ENCODE data around the gene KCNIP3.
A peak's percentile ranks its signal among the peaks of the same experiment; 100 is the strongest.
"Not testable (repeated sequence)": the region's sequence is repeated elsewhere in the genome, so short reads cannot be mapped to it uniquely, and the experiment has no call there.

Gene KCNIP3

DNA sequence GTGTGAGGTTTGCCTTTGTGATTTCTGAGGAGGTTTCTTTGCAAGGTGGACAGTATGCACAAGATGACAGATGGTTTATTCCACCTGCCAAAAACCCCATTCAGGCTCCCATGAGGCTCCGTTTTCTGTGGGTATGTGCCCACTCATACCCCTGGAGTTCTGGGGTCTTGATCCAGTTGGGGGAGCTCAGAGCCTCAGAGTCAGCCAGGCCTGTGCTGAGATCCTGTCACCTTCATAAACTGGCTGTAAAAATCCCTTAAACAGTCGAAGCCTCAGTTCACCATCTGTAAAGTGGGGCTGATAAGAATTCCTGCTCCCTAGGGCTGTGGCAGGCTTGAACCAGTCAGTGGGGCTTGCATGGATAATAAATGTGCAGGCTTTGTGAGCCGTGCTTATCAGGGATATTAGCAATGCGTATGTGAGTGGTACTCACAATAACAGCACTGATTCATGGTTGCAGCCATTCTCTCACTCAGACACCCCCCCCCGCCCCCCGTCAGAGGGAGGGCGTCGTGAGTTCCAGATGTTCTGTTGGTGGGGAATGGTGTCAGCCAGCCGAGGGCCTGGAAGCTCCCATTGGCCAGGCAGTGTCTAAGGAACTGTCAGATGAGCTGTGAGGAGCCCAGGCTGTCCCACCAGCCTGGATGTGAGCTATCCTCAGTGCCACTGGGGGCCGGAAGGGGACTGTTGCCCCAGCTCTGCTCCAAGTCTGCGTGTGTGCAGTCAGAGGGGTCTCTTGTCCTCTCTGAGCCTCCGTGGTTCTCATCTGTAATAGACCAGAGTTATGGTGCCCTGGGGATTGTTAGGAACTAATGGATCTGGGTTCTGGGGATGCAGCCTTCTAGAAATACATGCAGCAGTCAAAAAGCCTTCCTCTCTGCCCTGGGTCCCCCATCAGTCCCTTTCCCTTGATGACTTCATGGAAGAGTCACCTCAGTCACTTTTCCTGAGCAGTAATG lies 51.7 kb downstream of the KCNIP3 start:
- DNase-seq, result no peak

DNA sequence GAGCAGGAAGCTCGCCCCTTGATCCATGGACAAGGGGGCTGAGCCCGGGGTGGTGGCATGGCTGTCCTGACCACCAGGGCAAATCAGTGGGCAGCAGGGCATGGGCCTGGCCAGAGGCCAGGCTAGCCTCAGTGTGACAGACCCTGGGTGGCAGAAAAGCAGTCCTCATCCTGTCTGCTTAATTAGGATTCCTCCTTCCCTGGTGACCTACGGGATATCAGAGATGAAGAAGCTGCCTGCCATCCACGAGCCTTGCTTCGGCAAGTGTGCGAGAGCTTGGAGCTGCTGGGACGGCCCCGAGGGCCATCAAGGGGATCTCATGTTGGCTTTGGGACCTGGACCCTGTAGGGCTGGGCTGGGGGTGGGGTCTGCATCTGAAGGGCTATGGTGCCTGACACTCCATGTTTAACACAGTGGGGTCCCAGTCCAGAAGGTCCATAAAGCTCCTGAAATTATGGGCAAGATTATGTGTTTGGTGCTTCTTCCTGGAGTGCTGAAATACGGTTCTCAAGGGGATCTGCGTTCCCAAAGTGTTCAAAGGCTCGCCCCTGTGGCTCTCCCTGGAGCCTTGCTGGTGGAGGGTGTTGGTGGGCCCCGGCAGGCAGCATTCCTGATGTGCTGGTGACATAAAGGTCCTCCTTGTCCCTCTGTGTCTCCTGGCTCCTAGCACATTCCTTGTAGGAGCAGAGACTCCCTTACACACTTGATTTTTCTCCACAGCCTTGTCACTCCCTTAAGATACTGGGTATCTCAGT lies 52.6 kb downstream of the KCNIP3 start:
- no peak for DNase-seq

DNA sequence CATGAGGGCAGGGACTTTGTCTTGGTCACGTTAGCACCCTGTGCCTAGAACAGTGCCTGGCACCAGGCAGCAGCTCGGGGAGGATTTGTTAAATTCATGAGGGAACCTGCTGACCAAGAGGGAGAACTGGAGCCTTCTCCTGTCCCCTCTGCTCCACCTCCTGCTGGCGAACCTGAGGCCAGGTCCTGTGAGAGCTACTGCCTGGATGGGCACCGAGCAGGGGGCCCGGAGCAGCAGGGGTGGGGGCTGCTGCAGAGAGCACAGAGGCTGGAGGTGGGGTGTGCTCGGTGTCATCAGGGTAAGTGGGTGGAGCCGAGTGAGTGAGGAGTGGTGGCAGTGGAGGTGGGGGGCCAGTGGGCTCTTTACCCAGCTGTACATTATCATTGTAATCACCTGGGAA lies 53.2 kb downstream of the KCNIP3 start:
- no peak for DNase-seq

DNA sequence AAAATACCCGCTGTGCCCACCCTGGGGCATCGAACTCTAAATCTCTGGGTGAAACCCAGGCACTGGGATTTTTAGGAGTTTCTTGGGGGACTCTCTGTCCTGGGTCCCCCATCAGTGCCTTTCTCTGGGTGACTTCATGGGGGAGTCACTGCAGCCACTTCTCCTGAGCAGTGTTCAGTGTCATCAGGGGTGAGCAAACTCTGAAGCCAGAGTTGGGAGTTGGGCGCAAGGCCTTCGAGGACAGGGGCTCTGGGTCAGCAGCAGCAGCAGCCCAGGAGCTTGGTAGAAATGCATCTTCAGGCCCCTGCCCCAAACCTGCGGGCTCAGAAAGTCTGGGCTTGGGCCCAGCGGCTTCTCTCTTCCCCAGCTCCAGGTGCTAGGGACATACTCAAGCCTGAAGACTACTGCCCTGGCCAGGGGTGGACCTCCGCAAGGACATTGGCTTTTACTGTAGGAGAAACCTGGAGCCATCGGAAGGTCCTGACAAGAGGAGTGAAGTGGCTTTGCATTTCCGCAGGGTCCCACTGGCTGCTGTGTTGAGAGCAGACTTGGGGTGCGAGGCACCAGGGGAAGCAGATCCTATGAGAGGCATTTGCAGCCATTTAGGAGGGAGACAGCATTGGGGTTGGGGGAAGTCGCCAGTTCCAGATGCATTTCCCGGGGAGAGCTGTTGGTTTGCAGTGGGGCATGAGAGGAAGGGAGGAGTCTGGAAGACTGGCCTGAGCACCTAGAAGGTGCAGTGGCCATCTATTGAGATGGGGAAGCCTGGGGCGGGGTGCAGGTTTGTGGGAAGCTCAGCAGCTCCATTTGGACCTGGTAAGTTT lies 53.8 kb downstream of the KCNIP3 start:
- no peak for DNase-seq

DNA sequence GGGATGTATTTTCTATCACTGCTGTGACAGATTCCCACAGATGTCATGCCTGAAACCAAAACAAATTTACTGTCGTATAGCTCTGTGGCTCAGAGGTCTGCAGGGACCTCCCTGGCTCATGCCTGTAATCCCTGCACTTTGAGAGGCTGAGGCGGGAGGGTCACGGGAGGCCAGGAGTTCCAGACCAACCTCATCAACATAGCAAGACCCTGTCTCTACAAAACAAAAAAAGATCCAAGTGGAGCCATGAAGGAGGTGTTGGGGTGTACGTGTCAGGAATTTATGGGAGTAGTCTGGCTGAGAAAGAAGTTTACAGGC lies 54.4 kb downstream of the KCNIP3 start:
- DNase-seq, result no peak

DNA sequence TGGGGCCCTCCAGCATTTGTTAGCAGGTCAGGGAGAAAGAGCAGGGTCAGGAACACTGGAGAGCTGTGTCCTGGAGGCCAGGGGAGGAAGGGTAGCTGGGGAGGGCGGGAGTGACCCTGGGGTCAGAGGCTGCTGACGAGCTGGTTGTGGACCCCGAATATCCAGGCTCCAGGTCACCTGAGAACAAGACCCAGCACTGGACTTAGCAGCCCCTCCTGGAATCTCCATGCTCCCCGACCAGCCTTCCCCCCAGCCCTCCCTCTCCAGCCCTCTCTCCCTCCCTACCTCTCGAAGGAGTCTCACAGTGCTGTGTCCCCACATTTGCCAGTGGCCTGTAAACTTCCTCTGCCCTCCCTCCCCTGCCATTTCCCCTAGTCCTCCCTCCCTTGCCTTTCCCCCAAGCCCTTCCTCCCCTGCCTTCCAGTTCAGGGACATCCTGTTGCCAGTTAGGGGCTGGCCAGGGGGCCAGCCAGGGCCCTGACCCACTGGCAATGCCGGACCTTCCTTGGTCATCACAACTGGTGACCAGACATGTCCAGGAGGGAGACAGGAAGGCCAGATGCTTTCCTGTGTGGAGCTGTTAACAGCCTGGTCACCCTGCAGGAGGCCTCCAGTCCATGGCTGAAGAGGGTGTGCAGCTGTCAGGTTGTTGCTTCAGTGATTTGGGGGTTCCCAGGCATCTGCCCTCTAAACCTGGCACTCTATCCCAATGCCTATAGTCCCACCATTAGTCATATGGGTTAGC lies 55.3 kb downstream of the KCNIP3 start:
- DNase-seq, result no peak

DNA sequence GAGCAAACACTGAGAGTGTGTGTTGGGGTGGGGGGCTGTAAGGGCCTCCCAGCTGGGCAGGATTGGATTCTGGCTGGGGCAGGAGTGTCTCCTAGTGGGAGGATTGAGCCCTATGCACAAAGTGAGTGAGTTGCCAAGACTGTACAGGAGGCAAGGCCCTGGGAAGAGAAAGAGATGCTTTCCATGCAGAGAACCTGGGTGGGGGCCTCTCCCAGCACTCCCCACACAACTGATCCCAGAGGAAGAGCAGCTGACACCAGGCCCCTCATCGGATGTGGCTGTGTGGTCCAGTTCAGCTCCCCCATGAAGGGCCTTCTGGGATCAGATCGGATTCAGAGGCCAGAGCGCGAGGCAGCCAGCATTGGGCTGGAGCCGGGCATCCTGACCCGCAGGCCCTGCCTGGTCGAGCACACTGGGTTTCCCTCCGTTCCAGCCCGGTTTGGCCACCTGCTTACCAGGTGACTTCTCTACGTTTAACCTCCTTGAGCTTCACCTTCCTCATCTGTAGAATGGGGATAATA lies 56.0 kb downstream of the KCNIP3 start:
- no peak for DNase-seq

DNA sequence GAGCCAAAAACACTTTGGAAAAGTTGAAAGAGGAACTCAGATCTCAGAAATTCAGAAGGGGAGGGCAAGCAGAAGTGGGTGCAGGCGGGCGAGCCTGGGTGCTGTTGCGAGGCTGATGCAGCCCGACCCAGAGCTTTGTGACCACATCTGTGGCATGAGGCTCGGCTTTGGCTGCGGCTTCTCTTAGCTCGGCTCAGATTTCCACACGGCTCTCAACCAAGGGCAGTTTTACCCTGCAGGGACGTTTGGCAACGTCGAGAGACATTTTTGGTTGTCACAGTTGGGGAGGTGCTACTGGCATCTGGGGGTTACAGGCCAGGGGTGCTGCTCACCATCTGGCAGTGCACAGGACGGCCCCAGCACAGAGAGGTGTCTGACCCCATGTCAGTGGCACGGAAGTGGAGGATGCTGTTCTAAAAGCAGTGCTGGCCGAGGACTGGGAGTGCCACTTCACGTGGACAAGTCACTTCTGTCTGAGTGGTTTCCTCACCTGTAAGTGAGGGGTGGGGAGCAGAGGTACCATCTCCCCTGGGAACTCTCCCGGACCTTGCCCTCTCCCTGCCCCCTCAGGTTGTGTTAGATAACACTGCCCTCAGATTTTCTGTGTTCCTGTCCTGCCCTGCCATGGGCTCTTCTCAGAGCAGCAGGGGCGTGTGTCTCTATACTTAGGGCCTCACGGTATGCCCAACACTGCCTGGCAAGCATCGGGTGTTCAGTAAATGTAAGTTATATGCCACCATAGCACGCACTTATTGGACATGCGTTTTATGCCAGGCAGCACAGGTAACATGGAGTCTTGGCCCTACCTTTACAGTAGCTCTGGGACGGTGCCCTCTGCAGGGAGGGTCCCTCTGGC lies 56.7 kb downstream of the KCNIP3 start:
- DNase-seq, result no peak

DNA sequence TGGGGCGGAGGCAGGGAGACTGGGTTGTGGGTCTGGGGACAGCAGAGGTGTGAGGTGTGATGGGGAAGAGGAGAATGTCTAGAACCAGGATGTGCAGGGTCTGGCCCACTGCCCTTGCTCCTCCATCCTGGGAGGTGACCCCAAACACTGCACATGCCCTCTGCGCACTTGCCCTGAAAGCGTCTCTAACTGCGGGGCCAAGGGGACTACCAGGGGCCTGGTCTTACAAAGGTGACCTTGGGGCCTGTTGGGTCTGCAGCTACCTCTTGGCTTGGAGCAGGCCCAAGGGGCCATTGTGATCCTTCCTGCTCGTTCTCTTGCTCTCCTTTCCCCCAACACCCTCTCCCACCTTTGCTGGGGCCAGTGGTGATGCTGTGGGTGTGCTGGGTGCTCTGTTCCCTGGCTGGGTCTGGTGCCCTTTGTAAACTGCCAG lies 57.3 kb downstream of the KCNIP3 start:
- DNase-seq, result no peak

DNA sequence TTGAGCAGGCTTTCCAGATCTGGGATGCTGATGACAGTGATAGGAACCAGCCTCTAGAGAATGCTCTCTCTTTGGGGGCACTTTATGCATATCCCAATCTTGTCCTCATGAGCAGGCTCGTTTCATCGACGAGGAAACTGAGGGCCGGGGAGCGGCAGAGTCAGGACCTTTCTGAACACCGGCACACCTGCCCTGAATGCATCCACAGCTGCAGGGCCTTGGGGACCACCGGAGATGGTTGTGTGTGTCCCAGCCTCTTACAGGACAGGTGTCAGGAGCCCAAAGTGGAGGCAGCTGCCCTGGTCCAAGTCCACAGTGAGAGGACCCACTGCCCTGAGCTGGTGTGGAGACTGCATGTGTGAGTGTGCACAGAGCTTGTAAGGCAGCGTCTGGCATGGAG lies 57.8 kb downstream of the KCNIP3 start:
- no peak for DNase-seq

DNA sequence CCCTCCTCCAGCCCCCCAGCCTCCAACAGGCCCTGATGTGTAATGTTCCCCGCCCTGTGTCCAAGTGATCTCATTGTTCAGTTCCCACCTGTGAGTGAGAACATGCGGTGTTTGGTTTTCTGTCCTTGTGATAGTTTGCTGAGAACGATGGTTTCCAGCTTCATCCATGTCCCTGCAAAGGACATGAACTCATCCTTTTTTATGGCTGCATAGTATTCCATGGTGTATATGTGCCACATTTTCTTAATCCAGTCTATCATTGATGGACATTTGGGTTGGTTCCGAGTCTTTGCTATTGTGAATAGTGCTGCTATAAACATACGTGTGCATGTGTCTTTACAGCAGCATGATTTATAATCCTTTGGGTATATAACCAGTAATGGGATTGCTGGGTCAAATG lies 58.3 kb downstream of the KCNIP3 start:
- not testable (repeated sequence) for DNase-seq

DNA sequence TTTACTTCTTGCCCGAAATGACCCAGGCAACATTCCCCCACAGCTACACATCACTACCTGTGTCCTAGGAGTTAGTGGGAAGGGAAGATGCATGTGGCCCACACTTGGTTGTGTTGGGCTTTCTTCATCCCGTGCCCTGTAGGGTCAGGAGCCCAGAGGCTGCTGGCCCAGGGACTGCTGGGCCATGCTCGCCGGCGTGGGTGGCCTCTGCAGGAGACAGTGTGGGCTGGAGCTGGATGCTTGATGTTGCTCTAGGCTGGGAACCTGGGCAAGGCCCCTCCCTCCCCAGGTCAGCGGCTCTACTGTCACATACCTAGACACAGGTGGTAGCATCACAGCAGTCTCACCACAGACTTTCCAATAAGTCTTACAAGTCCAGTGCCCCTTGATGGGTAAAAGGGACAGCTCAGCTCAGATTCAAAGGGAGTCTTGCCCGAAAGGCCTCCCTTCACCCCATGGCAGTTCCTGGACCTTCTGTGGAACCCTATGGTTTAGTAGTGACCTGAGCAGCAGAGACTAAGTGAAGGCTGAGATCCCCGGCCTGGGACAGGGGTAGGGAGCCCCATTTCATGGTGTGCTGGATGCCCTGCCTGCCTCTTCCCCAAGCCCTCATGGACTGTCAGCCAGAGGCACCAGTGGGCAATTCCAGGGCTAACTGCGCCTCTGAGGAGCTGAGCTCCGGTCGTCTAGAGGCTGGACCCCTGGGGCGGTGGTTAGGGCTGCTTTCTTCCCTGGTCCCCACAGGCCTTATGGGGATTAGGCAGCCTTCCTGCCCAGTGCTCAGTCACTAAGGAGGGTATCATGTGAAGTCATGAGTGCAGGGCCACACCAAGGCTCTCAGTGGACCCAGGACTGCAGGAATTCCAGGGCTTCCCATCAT lies 59.9 kb downstream of the KCNIP3 start:
- no peak for DNase-seq

DNA sequence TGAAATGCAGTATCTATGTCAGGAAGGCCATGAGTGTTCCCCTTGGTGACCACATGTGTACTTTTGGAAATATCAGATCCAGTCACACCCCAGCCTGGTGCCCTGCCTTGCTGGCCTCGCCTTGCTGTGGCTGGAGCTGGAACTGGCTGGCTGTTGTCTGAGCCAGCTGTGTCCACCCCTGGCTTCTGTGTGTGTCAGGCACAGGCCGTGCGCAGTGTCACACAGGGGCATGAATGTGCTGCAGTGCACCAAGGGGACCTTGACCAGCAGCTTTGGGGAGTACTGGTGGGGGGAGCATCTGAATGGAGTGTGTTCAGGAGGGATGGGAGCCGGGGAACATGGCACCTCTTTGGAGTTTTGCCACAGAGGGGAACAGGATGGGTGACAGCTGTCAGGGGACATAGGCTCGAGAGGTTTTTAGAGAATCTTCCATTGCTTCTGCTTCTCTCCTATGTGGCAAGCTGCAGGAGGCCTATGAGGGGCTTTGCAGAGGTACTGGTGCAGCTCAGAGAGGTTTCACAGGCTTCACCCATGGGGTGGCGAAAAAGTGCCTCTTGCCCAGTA lies 60.7 kb downstream of the KCNIP3 start:
- DNase-seq, result no peak

DNA sequence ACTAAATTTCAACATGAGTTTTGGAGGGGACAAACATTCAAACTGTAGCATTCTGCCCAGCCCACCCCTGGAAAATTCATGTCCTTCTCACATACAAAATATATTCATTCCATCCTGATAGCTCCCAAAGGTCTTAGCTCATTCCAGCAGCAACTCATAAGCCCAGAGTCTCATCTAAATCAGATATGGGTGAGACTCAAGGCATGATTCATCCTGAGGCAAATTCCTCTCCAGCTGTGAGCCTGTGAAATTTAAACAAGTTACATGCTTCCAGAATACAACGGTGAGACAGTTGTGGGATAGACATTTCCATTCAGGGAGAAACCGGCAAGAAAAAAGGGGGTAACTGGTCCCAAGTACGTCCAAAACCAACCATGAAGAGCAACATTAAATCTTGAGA lies 61.9 kb downstream of the KCNIP3 start:
- peak; percentile 76 for DNase-seq

DNA sequence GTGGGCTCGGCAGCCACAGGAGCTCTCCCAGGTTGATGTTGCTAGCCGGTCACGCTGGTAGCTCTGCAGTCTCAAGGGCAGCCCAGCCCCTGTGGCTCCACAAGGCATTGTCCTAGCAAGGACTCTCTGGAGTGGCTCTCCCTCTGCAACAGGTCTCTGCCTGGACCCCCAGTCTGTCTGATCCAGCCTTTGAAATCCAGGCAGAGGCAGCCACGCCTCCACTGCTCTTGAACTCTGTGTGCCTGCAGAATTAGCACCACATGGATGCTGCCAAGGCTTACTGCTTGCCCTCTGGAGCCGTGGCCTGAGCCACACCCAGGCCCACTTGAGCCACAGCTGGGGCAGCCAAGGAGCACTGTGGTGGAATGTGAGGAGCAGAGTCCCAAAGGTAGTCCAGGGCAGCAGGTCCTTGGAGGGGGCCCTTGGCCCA lies 62.4 kb downstream of the KCNIP3 start:
- DNase-seq, result no peak

DNA sequence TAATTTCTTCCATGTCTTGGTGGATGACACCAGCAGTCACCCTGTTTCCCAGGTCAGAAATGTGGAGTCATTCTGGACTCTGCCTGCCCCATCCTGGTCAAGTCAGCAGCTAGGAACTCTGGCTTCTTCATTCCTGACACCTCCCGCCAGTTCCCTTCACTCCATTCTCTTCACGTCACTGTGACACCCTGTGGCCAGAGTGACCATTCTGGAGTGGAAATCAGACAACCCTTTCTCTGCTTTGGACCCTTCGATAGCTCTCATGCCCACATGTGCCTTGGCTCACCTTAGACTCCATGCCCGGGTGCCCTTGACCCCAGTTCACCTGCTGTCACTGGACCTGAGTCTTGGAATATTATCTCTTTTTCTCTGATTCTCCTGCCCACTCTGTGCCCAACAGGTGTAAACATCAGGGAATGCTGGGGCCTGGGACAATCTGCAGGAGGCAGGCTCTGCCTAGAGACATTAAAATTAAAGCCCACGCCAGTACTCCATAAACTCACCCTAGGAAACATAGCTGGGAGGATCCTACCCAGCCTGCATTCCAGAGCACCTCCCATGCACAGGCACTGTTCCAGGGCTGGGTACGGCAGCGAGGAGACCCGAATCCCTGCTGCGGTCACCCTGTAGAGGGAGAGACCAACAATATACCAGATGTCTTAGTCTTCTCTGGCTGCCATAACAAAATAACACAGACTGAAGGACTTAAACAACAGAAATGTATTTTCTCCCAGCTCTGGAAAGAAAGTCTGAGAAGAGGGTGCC lies 64.3 kb downstream of the KCNIP3 start:
- DNase-seq, result no peak

DNA sequence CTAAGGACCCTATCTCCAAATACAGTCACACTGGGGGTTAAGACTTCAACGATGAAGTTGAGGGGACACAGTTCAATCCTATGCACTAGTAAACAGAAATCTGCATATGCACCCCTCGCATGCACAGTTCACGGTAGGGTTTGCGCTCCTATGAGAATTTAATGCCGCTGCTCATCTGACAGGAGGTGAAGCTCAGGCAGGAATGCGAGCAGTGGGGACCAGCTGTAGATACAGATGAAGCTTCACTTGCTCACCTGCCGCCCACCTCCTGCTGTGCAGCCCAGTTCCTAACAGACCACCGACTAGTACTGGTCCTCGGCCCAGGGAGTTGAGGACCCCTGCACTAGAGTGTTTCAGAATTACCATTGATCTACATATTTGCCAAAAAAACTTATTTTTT lies 65.3 kb downstream of the KCNIP3 start:
- no peak for DNase-seq

DNA sequence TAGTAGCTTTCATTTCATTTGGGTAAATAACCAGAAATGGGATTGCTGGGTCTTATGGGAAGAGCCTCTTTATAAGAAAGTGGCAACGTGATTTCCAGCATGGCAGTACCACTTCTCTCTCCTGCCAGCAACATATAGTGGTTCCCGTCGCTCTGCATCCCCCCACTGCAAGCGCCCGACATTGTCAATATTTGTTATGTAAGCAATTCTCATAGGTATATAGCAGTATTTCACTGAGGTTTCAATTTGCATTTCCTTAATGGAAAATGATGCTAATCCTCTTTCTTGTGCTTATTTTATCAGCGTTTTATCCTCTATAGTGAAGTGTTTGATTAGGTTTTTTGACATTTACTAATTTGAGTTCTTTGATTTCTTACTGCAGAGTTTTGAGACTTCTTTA lies 69.4 kb downstream of the KCNIP3 start:
- DNase-seq, result no peak

DNA sequence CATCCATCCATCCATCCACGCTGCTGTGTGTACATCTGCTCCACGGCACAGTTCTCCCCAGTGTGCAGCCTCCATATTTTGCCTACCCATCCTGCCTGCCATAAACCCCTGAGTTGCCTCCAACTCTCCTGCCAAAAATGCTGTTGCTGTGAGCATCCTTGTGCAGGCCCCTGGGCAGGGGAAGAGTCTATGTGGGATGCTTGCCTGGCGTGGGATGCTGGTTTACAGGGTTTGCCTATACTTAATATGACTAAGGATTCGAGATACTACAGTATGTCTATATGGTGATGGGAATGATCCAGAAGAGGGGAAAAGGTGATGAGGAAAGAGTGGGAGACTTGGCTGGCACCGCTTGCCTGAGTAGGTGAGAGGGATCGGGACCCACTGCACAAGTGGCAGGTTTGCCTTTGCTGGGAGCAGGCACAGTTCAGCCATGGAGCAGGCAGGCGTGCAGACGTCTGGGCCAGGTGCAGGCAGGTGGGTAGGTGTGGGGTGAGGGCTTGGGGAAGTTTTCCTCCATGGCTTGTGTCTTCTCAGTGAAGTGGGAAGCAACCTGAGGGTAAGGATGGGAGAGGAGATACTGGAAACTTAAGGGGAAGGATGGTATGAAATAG lies 75.2 kb downstream of the KCNIP3 start:
- no peak for DNase-seq

Data from EL (cell line).